H1 (cell line): ENCODE results near the gene LAIR1. TPM values are rescaled to one million over a fixed set of nuclear protein-coding genes. Genes with fewer than 3 reads are reported as not detected.

Experiments
- CTCF ChIA-PET: fragments of 300-600 bp; sonication (Branson Sonifier 250); formaldehyde crosslinking; loops from one replicate; lab custom pipeline; 2021; ENCODE audit not compliant: partially characterized antibody; lab: Charles Lee
- POLR2A ChIA-PET: fragments of 300-600 bp; sonication (Branson Sonifier 250); formaldehyde crosslinking; loops from one replicate; lab custom pipeline; 2021; ENCODE audit warnings: inconsistent platforms; ENCODE audit not compliant: partially characterized antibody; lab: Charles Lee
- DNase-seq, 2 experiments: peaks; one replicate each; pipeline versions ENCODE4 v3.0.0 to v3.0.0-alpha.2; 2010 to 2022; ENCODE audit warnings: low spot score in 2 of 2, low read depth in 1 of 2, mixed read lengths in 1 of 2
- FAIRE-seq: peaks from 2 replicates; lab custom pipeline; 2011; peaks lifted over from hg19 to GRCh38; lab: Jason Lieb, UNC
- H2AFZ ChIP-seq: 2 replicates; pipeline ENCODE4 v1.8.1; 2012; ENCODE audit warnings: low read length, inconsistent platforms
- H2AK5ac ChIP-seq: 2 replicates; pipeline ENCODE4 v1.6.1; 2013; ENCODE audit warnings: low read depth, low read length
- H2BK120ac ChIP-seq: replicated peaks from 2 replicates; pipeline ENCODE3; 2013; ENCODE audit warnings: low read depth, low read length, inconsistent platforms
- H2BK12ac ChIP-seq: 2 replicates; pipeline ENCODE4 v1.6.1; 2013; ENCODE audit warnings: low read depth, low read length
- H2BK15ac ChIP-seq: 2 replicates; pipeline ENCODE4 v1.6.1; 2013; ENCODE audit warnings: low read length
- H2BK20ac ChIP-seq: 2 replicates; pipeline ENCODE4 v1.6.1; 2013; ENCODE audit warnings: low read length
- H2BK5ac ChIP-seq: 2 replicates; pipeline ENCODE4 v1.6.1; 2013; ENCODE audit warnings: low read depth, low read length
- H3K14ac ChIP-seq: 2 replicates; pipeline ENCODE4 v1.6.1; 2013; ENCODE audit warnings: inconsistent platforms; ENCODE audit not compliant: insufficient read length
- H3K18ac ChIP-seq: 2 replicates; pipeline ENCODE4 v1.6.1; 2013; ENCODE audit warnings: low read length; ENCODE audit errors: extremely low read depth
- H3K23ac ChIP-seq: 2 replicates; pipeline ENCODE4 v1.6.1; 2013; ENCODE audit warnings: inconsistent platforms; ENCODE audit not compliant: insufficient read length
- H3K23me2 ChIP-seq: 2 replicates; pipeline ENCODE4 v1.6.1; 2013; ENCODE audit warnings: low read depth, low read length
- H3K27ac ChIP-seq: 2 replicates; pipeline ENCODE4 v1.6.1; 2011; ENCODE audit warnings: low read depth, low read length, inconsistent platforms
- H3K27me3 ChIP-seq, 4 experiments: replicated peaks in 1 of 4; 1 replicate in 1 of 4; 2 replicates in 3 of 4; pipeline versions ENCODE4 v1.6.1 to v1.8.1; 2011 to 2013; ENCODE audit warnings: low read length in 3 of 4, mild to moderate bottlenecking in 3 of 4, inconsistent platforms in 2 of 4, mixed read lengths in 2 of 4, moderate library complexity in 1 of 4; ENCODE audit not compliant: control insufficient read depth in 3 of 4, insufficient read depth in 3 of 4; ENCODE audit errors: extremely low read depth in 1 of 4
- H3K36me3 ChIP-seq, 4 experiments: 2 replicates each; pipeline versions ENCODE4 v1.6.1 to v1.8.1; 2011 to 2013; ENCODE audit warnings: mild to moderate bottlenecking in 4 of 4, low read length in 3 of 4, moderate library complexity in 2 of 4, control low read depth in 1 of 4, inconsistent platforms in 1 of 4; ENCODE audit not compliant: insufficient read depth in 4 of 4, control insufficient read depth in 2 of 4
- H3K4ac ChIP-seq: replicated peaks from 2 replicates; pipeline ENCODE3; 2013; ENCODE audit warnings: low read length, low read depth, mixed read lengths, inconsistent platforms; ENCODE audit not compliant: insufficient read length
- H3K4me1 ChIP-seq, 4 experiments: replicated peaks in 1 of 4; 1 replicate in 1 of 4; 2 replicates in 3 of 4; pipeline versions ENCODE4 v1.6.1 to v1.8.1; 2011 to 2013; ENCODE audit warnings: low read length in 3 of 4, inconsistent platforms in 2 of 4, mixed read lengths in 1 of 4; ENCODE audit not compliant: insufficient read depth in 4 of 4, control insufficient read depth in 3 of 4
- H3K4me2 ChIP-seq, 2 experiments: 2 replicates each; pipeline versions ENCODE4 v1.6.1 to v1.8.1; 2011 to 2013; ENCODE audit warnings: low read depth in 2 of 2, low read length in 2 of 2, control low read depth in 1 of 2, inconsistent platforms in 1 of 2, mild to moderate bottlenecking in 1 of 2; ENCODE audit not compliant: insufficient read depth in 1 of 2
- H3K4me3 ChIP-seq, 4 experiments: fragments of 200-600, 300-600 bp in 1 of 4; sonication (generic), shearing (Covaris generic), sonication (Bioruptor Twin) in 1 of 4; 2 replicates each; pipeline versions ENCODE4 v1.5.1 to v1.8.1; 2011 to 2016; ENCODE audit warnings: low read length in 4 of 4, low read depth in 3 of 4, control low read depth in 2 of 4, inconsistent platforms in 2 of 4, mild to moderate bottlenecking in 2 of 4, mixed read lengths in 1 of 4, moderate library complexity in 1 of 4; ENCODE audit not compliant: insufficient read depth in 2 of 4; ENCODE audit errors: extremely low read depth in 1 of 4
- H3K56ac ChIP-seq: replicated peaks from 2 replicates; pipeline ENCODE3; 2013; ENCODE audit warnings: low read depth, mild to moderate bottlenecking, mixed read lengths, low read length, inconsistent platforms; ENCODE audit not compliant: insufficient read length
- H3K79me1 ChIP-seq: 2 replicates; pipeline ENCODE4 v1.6.1; 2013; ENCODE audit warnings: low read depth, low read length, control low read depth
- H3K79me2 ChIP-seq, 2 experiments: 2 replicates each; pipeline versions ENCODE4 v1.6.1 to v1.8.1; 2012 to 2013; ENCODE audit warnings: low read length in 2 of 2, mild to moderate bottlenecking in 2 of 2, inconsistent platforms in 1 of 2; ENCODE audit not compliant: insufficient read depth in 2 of 2, control insufficient read depth in 1 of 2
- H3K9ac ChIP-seq, 4 experiments: replicated peaks in 1 of 4; 1 replicate in 1 of 4; 2 replicates in 3 of 4; pipeline versions ENCODE4 v1.6.1 to v1.8.1; 2011 to 2013; ENCODE audit warnings: low read depth in 3 of 4, low read length in 3 of 4, control low read depth in 2 of 4, mild to moderate bottlenecking in 2 of 4, moderate library complexity in 2 of 4, inconsistent platforms in 1 of 4; ENCODE audit errors: extremely low read depth in 1 of 4
- H3K9me3 ChIP-seq, 2 experiments: 2 replicates each; pipeline versions ENCODE4 v1.6.1 to v1.8.1; 2012 to 2013; ENCODE audit warnings: mild to moderate bottlenecking in 2 of 2, moderate library complexity in 2 of 2, control low read depth in 1 of 2, inconsistent platforms in 1 of 2, low read depth in 1 of 2, low read length in 1 of 2, mixed read lengths in 1 of 2; ENCODE audit not compliant: insufficient read depth in 2 of 2
- H4K20me1 ChIP-seq, 2 experiments: replicated peaks in 1 of 2; 2 replicates each; pipeline versions ENCODE3 to v1.8.1; 2011 to 2013; ENCODE audit warnings: inconsistent platforms in 2 of 2, low read length in 2 of 2, mild to moderate bottlenecking in 1 of 2; ENCODE audit not compliant: insufficient read depth in 2 of 2, control insufficient read depth in 1 of 2
- H4K5ac ChIP-seq: 2 replicates; pipeline ENCODE4 v1.6.1; 2013; ENCODE audit warnings: low read length, low read depth, mixed read lengths, inconsistent platforms; ENCODE audit not compliant: insufficient read length
- H4K8ac ChIP-seq: 2 replicates; pipeline ENCODE4 v1.8.0; 2013; ENCODE audit warnings: mild to moderate bottlenecking, moderate library complexity, low read length, inconsistent platforms; ENCODE audit not compliant: insufficient read depth; ENCODE audit errors: extremely low read depth
- H4K91ac ChIP-seq: replicated peaks from 2 replicates; pipeline ENCODE3; 2013; ENCODE audit warnings: low read length, mixed read lengths, inconsistent platforms; ENCODE audit not compliant: insufficient read length
- BACH1 ChIP-seq: IDR thresholded peaks from 2 replicates; pipeline ENCODE4 v1.6.1; 2012; ENCODE audit warnings: low read length, improper control_type of control experiment
- CREB1 ChIP-seq: IDR thresholded peaks from 2 replicates; pipeline ENCODE4 v1.6.1; 2012; ENCODE audit warnings: inconsistent platforms
- GABPA ChIP-seq: IDR thresholded peaks from 2 replicates; pipeline ENCODE4 v1.6.1; 2011; ENCODE audit warnings: mild to moderate bottlenecking, low read length, moderate library complexity, borderline replicate concordance; ENCODE audit not compliant: insufficient read depth
- HDAC6 ChIP-seq: IDR thresholded peaks from one replicate; pipeline ENCODE4 v1.7.1; 2012; ENCODE audit warnings: low read depth, mild to moderate bottlenecking, inconsistent platforms, low read length, moderate library complexity
- MAFK ChIP-seq: IDR thresholded peaks from 2 replicates; pipeline ENCODE4 v1.6.1; 2012; ENCODE audit warnings: low read depth, mild to moderate bottlenecking, improper control_type of control experiment, low read length
- RAD21 ChIP-seq, 2 experiments: IDR thresholded peaks in 1 of 2; conservative IDR thresholded peaks in 1 of 2; 2 replicates each; pipeline ENCODE4 v1.6.1; 2011; ENCODE audit warnings: low read depth in 2 of 2, low read length in 2 of 2, improper control_type of control experiment in 1 of 2, inconsistent platforms in 1 of 2, mild to moderate bottlenecking in 1 of 2, moderate library complexity in 1 of 2
- SUZ12 ChIP-seq: fragments of 200-600 bp; sonication (generic); IDR thresholded peaks from 2 replicates; pipeline ENCODE4 v1.6.1; 2012; ENCODE audit warnings: mild to moderate bottlenecking, inconsistent platforms, low read length, moderate library complexity, mixed read lengths
- TBP ChIP-seq: IDR thresholded peaks from 2 replicates; pipeline ENCODE4 v1.6.1; 2011; ENCODE audit warnings: low read depth, low read length, improper control_type of control experiment
- YY1 ChIP-seq: IDR thresholded peaks from 2 replicates; pipeline ENCODE4 v1.6.1; 2011; ENCODE audit warnings: low read depth, mild to moderate bottlenecking, low read length
- WGBS, 2 experiments: shearing (Covaris generic) in 1 of 2; methylation state at CpG; one replicate each; pipeline versions ENCODE4 v1.1.6 to v1.1.7; 2013 to 2015; ENCODE audit warnings: low lambda C conversion rate in 2 of 2, mixed read lengths in 2 of 2, inconsistent platforms in 1 of 2, low coverage in 1 of 2, missing lambda C conversion rate in 1 of 2; ENCODE audit not compliant: insufficient replicate concordance in 2 of 2, insufficient coverage in 1 of 2, insufficient read length in 1 of 2; ENCODE audit errors: extremely low coverage in 1 of 2, missing lambda C conversion rate in 1 of 2; 5-methylcytosine and 5-hydroxymethylcytosine counted together
- polyA plus RNA-seq, 7 experiments: library from polyadenylated mRNA; depleted of rRNA in 3 of 7; stranded (reverse) in 5 of 7; unstranded in 2 of 7; fragments of >200 nt in 5 of 7; fragments of 200-250 nt in 2 of 7; gene quantifications; 1 replicate in 5 of 7; 2 replicates in 1 of 7; 4 replicates in 1 of 7; pipeline versions ENCODE4 v1.2.1 to v1.2.3, GENCODE V29; 2011 to 2013; ENCODE audit warnings: missing spikeins in 2 of 7, mixed read lengths in 2 of 7
- total RNA-seq: library from RNA; stranded (reverse); fragmentation: NEBNext Ultra II Directional; extraction: Animal tissue kit (Norgen Biotek cat#: 25700); gene quantifications from 2 replicates; pipeline ENCODE4 v1.2.1, GENCODE V29; 2021
- TF ChIP-seq, protein P1 (sequence below): IDR thresholded peaks from 2 replicates; pipeline ENCODE4 v1.6.1; 2012; ENCODE audit warnings: inconsistent platforms
- TF ChIP-seq, protein P2 (sequence below), 3 experiments: IDR thresholded peaks; 1 replicate in 2 of 3; 2 replicates in 1 of 3; pipeline versions ENCODE4 v1.5.1 to v1.6.1; 2011; ENCODE audit warnings: low read length in 3 of 3, mild to moderate bottlenecking in 3 of 3, inconsistent platforms in 2 of 3, low read depth in 1 of 3, moderate library complexity in 1 of 3; ENCODE audit not compliant: insufficient read depth in 1 of 3; ENCODE audit errors: control extremely low read depth in 1 of 3

Gene LAIR1
- total and polyA plus RNA-seq, 2 of the 8 experiments (the other 6 are each of a cell fraction or from before 2014, with no cell fraction given) = 0.18 TPM; not detected in 1

DNA sequence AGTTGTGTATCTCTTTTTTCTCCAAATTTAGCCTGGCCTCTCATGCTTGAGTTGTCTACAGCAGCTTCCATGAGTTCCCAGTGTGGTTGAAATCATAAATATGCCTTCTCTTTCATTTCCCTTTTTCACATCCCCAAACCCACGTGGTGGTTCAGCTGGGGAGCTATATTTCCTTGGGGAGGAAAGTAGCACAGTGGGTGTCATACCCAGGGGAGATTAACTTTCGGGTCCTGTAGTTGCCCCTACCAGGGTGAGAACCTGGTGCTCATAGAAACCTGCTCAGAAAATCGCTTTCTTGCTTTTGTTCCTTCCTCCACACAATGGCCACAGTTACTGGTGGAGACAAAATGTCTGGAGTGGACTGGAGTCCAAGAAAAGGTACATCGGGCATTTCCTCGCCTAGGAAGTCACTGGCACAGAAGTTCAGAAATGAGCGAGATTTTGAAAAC is 18.8 kb downstream of the LAIR1 start:
- Histone ChIP-seq H3K9me3 (no peaks in the 10 kb centered on the region), H4K20me1 (no peaks in the 10 kb centered on the region), H2BK5ac (no peak overlapping the region), H3K4me2 (no peak overlapping the region), H3K27me3 (no peaks in the 10 kb centered on the region), H2BK20ac (no peak overlapping the region), H3K23ac (no peak overlapping the region), H3K4ac (no peak overlapping the region), H3K4me1 (no peaks in the 10 kb centered on the region), H4K91ac (no peak overlapping the region), H2BK15ac (no peak overlapping the region), H3K23me2 (no peaks in the 10 kb centered on the region), H2BK12ac (no peak overlapping the region), H4K5ac (no peak overlapping the region), H4K8ac (no peak overlapping the region), H3K56ac (no peak overlapping the region), H3K27ac (no peak overlapping the region), H3K9ac (no peak overlapping the region), H3K4me3 (no peak overlapping the region), H3K14ac (no peak overlapping the region), H3K18ac (no peak overlapping the region), H2BK120ac (no peak overlapping the region), H2AK5ac (no peak overlapping the region), H3K79me1 (no peaks in the 10 kb centered on the region), H3K79me2 (no peaks in the 10 kb centered on the region), H3K36me3 (no peaks in the 10 kb centered on the region), H2AFZ (no peak overlapping the region)
- DNase-seq (no peak), FAIRE-seq (no peak)
- ChIA-PET CTCF (interaction anchor here (1.3 to 1.9 kb wide), 4 partner anchors 9 to 45 kb away, joined by 3 to 7 read pairs (median 4); no protein-coding TSS in a partner anchor), POLR2A (no interaction called here)
- WGBS, 2 experiments = 77% methylated on average over 6 of the region's 6 CpGs; no CpG with 5 or more reads in 1 of the 2 experiments
- TF ChIP-seq CREB1 (no peak), SUZ12 (no peak), YY1 (no peak), GABPA (no peak), BACH1 (no peak), MAFK (no peak), TBP (no peak), RAD21 (IDR thresholded peaks at IDR 0.05 in 1 of 2, conservative IDR thresholded peaks at IDR 0.05 in 1 of 2; ENCODE audit: low read depth in 2 of 2, low read length in 2 of 2) (no peak), HDAC6 (no peak)
- TF ChIP-seq, protein P1, sequence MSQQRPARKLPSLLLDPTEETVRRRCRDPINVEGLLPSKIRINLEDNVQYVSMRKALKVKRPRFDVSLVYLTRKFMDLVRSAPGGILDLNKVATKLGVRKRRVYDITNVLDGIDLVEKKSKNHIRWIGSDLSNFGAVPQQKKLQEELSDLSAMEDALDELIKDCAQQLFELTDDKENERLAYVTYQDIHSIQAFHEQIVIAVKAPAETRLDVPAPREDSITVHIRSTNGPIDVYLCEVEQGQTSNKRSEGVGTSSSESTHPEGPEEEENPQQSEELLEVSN = no peak
- TF ChIP-seq, protein P2, sequence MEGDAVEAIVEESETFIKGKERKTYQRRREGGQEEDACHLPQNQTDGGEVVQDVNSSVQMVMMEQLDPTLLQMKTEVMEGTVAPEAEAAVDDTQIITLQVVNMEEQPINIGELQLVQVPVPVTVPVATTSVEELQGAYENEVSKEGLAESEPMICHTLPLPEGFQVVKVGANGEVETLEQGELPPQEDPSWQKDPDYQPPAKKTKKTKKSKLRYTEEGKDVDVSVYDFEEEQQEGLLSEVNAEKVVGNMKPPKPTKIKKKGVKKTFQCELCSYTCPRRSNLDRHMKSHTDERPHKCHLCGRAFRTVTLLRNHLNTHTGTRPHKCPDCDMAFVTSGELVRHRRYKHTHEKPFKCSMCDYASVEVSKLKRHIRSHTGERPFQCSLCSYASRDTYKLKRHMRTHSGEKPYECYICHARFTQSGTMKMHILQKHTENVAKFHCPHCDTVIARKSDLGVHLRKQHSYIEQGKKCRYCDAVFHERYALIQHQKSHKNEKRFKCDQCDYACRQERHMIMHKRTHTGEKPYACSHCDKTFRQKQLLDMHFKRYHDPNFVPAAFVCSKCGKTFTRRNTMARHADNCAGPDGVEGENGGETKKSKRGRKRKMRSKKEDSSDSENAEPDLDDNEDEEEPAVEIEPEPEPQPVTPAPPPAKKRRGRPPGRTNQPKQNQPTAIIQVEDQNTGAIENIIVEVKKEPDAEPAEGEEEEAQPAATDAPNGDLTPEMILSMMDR (IDR thresholded peaks at IDR 0.05; ENCODE audit: control extremely low read depth in 1 of 3, insufficient read depth in 1 of 3, low read depth in 1 of 3, low read length in 3 of 3) = no peak
